OCI-LY1 (cell line): ENCODE results near the gene ASB11.

ENCODE experiments used
- H2AFZ ChIP-seq: fragments of 200-600 bp; sonication (generic), shearing (Covaris generic); 2 replicates; pipeline ENCODE4 v1.6.0; 2014; ENCODE audit warnings: antibody characterized with exemption, mild to moderate bottlenecking, low read length
- H3F3A ChIP-seq: fragments of 200-600 bp; sonication (generic), shearing (Covaris generic); 2 replicates; pipeline ENCODE4 v1.6.0; 2014; ENCODE audit warnings: mild to moderate bottlenecking, antibody characterized with exemption, low read length, moderate library complexity; ENCODE audit not compliant: insufficient read depth
- H3K27ac ChIP-seq: fragments of 200-600 bp; sonication (generic); 2 replicates; pipeline ENCODE4 v1.5.1; 2014; ENCODE audit warnings: low read length, mixed run types, mild to moderate bottlenecking, low read depth; ENCODE audit not compliant: poor library complexity, severe bottlenecking
- H3K27me3 ChIP-seq: fragments of 200-600 bp; sonication (generic); 2 replicates; pipeline ENCODE4 v1.6.0; 2014; ENCODE audit warnings: antibody characterized with exemption, mild to moderate bottlenecking, low read length, moderate library complexity; ENCODE audit not compliant: insufficient read depth
- H3K36me3 ChIP-seq: fragments of 200-600 bp; sonication (generic); 2 replicates; pipeline ENCODE4 v1.6.1; 2014; ENCODE audit warnings: mild to moderate bottlenecking, antibody characterized with exemption, low read length, moderate library complexity, mixed read lengths; ENCODE audit not compliant: insufficient read depth
- H3K4me1 ChIP-seq: fragments of 200-600 bp; sonication (generic); 2 replicates; pipeline ENCODE4 v1.5.1; 2014; ENCODE audit warnings: mild to moderate bottlenecking, low read length, moderate library complexity; ENCODE audit not compliant: insufficient read depth, severe bottlenecking
- H3K4me2 ChIP-seq: fragments of 200-600 bp; sonication (generic), shearing (Covaris generic); 2 replicates; pipeline ENCODE4 v1.6.1; 2014; ENCODE audit warnings: low read length
- H3K4me3 ChIP-seq: fragments of 200-600 bp; sonication (generic); 2 replicates; pipeline ENCODE4 v1.5.1; 2014; ENCODE audit warnings: low read length, low read depth, mild to moderate bottlenecking, mixed read lengths; ENCODE audit not compliant: poor library complexity, severe bottlenecking
- H3K79me2 ChIP-seq: fragments of 200-600 bp; shearing (Covaris generic); 2 replicates; pipeline ENCODE4 v1.6.1; 2016; ENCODE audit warnings: mixed run types, low read length, mixed read lengths; ENCODE audit not compliant: insufficient read depth
- H3K9ac ChIP-seq: fragments of 200-600 bp; sonication (generic), shearing (Covaris generic); 2 replicates; pipeline ENCODE4 v1.6.1; 2014; ENCODE audit warnings: mild to moderate bottlenecking, low read length, mixed read lengths
- H3K9me2 ChIP-seq: fragments of 200-600 bp; sonication (generic), shearing (Covaris generic); 2 replicates; pipeline ENCODE4 v1.6.1; 2014; ENCODE audit warnings: low read depth, mild to moderate bottlenecking, low read length, mixed read lengths
- H3K9me3 ChIP-seq: fragments of 200-600 bp; shearing (Covaris generic); 2 replicates; pipeline ENCODE4 v1.6.1; 2014; ENCODE audit warnings: low read length, mixed read lengths
- H4K20me1 ChIP-seq: fragments of 200-600 bp; sonication (generic), shearing (Covaris generic); 2 replicates; pipeline ENCODE4 v1.6.0; 2016; ENCODE audit warnings: mild to moderate bottlenecking, low read length; ENCODE audit not compliant: insufficient read depth
- EZH2 ChIP-seq: fragments of 200-600 bp; sonication (generic), shearing (Covaris generic); IDR thresholded peaks from 2 replicates; pipeline ENCODE4 v1.8.0; 2017; ENCODE audit warnings: borderline replicate concordance, mixed run types, mild to moderate bottlenecking, antibody characterized with exemption, low read length, moderate library complexity, mixed read lengths
- TF ChIP-seq, protein P1 (sequence below): fragments of 200-600 bp; sonication (generic), shearing (Covaris generic); IDR thresholded peaks from 2 replicates; pipeline ENCODE4 v1.5.1; 2017; ENCODE audit warnings: mild to moderate bottlenecking, antibody characterized with exemption, low read length, moderate library complexity, mixed read lengths

The ASB11 gene

DNA sequence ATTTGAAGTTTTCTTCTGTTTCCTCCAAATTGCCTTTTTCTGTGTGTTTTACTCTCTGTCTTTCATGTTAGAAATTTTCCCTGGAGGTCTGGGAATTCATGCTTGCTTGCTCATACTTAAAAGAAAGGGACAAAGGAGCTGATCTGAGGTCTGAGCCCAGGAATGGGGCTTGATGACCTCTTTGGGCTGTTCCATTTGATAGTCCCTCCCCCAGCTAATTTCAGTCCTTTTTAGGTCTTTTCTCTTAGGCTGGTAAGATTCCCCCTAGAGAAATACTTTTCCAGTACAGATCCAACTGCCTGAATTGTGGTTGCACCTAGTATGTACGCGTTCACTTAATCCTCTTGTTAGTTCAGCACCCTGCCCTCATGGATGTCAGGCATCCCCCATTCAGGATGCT, 25.4 kb upstream of the ASB11 start:
- TF ChIP-seq, protein P1, sequence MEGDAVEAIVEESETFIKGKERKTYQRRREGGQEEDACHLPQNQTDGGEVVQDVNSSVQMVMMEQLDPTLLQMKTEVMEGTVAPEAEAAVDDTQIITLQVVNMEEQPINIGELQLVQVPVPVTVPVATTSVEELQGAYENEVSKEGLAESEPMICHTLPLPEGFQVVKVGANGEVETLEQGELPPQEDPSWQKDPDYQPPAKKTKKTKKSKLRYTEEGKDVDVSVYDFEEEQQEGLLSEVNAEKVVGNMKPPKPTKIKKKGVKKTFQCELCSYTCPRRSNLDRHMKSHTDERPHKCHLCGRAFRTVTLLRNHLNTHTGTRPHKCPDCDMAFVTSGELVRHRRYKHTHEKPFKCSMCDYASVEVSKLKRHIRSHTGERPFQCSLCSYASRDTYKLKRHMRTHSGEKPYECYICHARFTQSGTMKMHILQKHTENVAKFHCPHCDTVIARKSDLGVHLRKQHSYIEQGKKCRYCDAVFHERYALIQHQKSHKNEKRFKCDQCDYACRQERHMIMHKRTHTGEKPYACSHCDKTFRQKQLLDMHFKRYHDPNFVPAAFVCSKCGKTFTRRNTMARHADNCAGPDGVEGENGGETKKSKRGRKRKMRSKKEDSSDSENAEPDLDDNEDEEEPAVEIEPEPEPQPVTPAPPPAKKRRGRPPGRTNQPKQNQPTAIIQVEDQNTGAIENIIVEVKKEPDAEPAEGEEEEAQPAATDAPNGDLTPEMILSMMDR = no peak
- TF ChIP-seq EZH2 = no peak
- no peaks in the 10 kb centered on the region for H4K20me1 ChIP-seq
- no peaks in the 10 kb centered on the region for H3K9me2 ChIP-seq

GRCh38 chrX:15336023-15336413, 20.6 kb upstream of the ASB11 start:
- H3K9me2 ChIP-seq = no peaks in the 10 kb centered on the region
- no peaks in the 10 kb centered on the region for H3F3A ChIP-seq
- no peaks in the 10 kb centered on the region for H4K20me1 ChIP-seq
- peak overlapping the region; percentile 63 for H3K4me3 ChIP-seq
- peak overlapping the region; percentile 51; the same call in 1 of the 2 replicates for H3K9ac ChIP-seq
- peaks cover 14% of the 10 kb centered on the region for H3K4me1 ChIP-seq
- peak overlapping the region; percentile 71 for H3K4me2 ChIP-seq
- H3K79me2 ChIP-seq = 0 out of 2 replicates have a peak, but pooled peaks cover 3% of the 10 kb centered on the region
- H3K27ac ChIP-seq = no peak overlapping the region
- peaks cover 8% of the 10 kb centered on the region for H3K36me3 ChIP-seq
- peak overlapping the region; percentile 52 for H2AFZ ChIP-seq
- TF ChIP-seq, protein P1 = no peak
- TF ChIP-seq EZH2 = no peak
- no peaks in the 10 kb centered on the region for H3K27me3 ChIP-seq
- H3K9me3 ChIP-seq = no peaks in the 10 kb centered on the region

More for the DNA sequence above, 25.4 kb upstream of the ASB11 start:
- Histone ChIP-seq H3F3A (no peaks in the 10 kb centered on the region), H3K36me3 (no peaks in the 10 kb centered on the region), H3K9me3 (no peaks in the 10 kb centered on the region), H2AFZ (no peak overlapping the region), H3K4me1 (peaks cover 6% of the 10 kb centered on the region), H3K27ac (no peak overlapping the region), H3K4me3 (no peak overlapping the region), H3K27me3 (no peaks in the 10 kb centered on the region), H3K4me2 (no peak overlapping the region), H3K79me2 (no peaks in the 10 kb centered on the region), H3K9ac (no peak overlapping the region)

GRCh38 chrX:15335135-15336022, 19.9 kb upstream of the ASB11 start, which contains the start of gene PIGA:
Gene PIGA (minus strand): TSS chrX:15335523. CDS start chrX:15331930, 3,593 bp downstream.
- H3K9me2 ChIP-seq = no peaks in the 10 kb centered on the region
- no peak for TF ChIP-seq EZH2
- TF ChIP-seq, protein P1 = no peak
- H3K79me2 ChIP-seq = 0 out of 2 replicates have a peak, but pooled peaks cover 3% of the 10 kb centered on the region
- peak within 1 kb of the TSS; percentile 17 for H3K27ac ChIP-seq
- H3F3A ChIP-seq = no peaks in the 10 kb centered on the region
- H4K20me1 ChIP-seq = no peaks in the 10 kb centered on the region
- H3K36me3 ChIP-seq = peaks cover 8% of the 10 kb centered on the region
- H3K27me3 ChIP-seq = no peaks in the 10 kb centered on the region
- H3K9me3 ChIP-seq = no peaks in the 10 kb centered on the region
- H3K4me1 ChIP-seq = peaks cover 14% of the 10 kb centered on the region
- peak within 1 kb of the TSS; percentile 94 for H3K4me2 ChIP-seq
- H3K4me3 ChIP-seq = peak within 1 kb of the TSS; percentile 98
- H3K9ac ChIP-seq = peak within 1 kb of the TSS; percentile 97
- peak within 1 kb of the TSS; percentile 52 for H2AFZ ChIP-seq
